DMS53 treated with DMSO at 0.1 percent for 48 hours (cell line): Measurements from ENCODE around the gene GNB1L.

Source experiments
- DNase-seq: peaks from one replicate; lab custom pipeline; 2025; ENCODE audit not compliant: unreplicated experiment; lab: John Stamatoyannopoulos, UW

GNB1L gene

GRCh38 chr22:19765477-19766239 lies 89.0 kb downstream of the GNB1L start:
- no peak for DNase-seq

GRCh38 chr22:19764636-19765476 lies 89.8 kb downstream of the GNB1L start:
- no peak for DNase-seq

GRCh38 chr22:19764299-19764593 lies 90.4 kb downstream of the GNB1L start:
- DNase-seq: no peak

- DNase-seq: no peak
Measured at GRCh38 chr22:19763458-19764298, 91.0 kb downstream of the GNB1L start.

- DNase-seq: no peak
Measured at GRCh38 chr22:19762568-19763457, 91.9 kb downstream of the GNB1L start.

- no peak for DNase-seq
Measured at GRCh38 chr22:19761725-19762567, 92.7 kb downstream of the GNB1L start.

GRCh38 chr22:19760951-19761724 lies 93.5 kb downstream of the GNB1L start:
- no peak for DNase-seq

- DNase-seq: no peak
Measured at GRCh38 chr22:19760058-19760950, 94.4 kb downstream of the GNB1L start, which contains the start of gene TBX1. TSS of gene TBX1 (plus strand) at chr22:19760778. CDS start at chr22:19760844, 66 bp downstream.

- DNase-seq: no peak
Measured at GRCh38 chr22:19759427-19760057, 95.1 kb downstream of the GNB1L start.

- DNase-seq: no peak
Measured at GRCh38 chr22:19758896-19759426, 95.7 kb downstream of the GNB1L start.

- no peak for DNase-seq
Measured at GRCh38 chr22:19757985-19758895, 96.4 kb downstream of the GNB1L start.

- DNase-seq: no peak
Measured at GRCh38 chr22:19757140-19757984, 97.3 kb downstream of the GNB1L start.

- no peak for DNase-seq
Measured at GRCh38 chr22:19756288-19757128, 98.2 kb downstream of the GNB1L start.

- DNase-seq: no peak
Measured at GRCh38 chr22:19755722-19756287, 98.9 kb downstream of the GNB1L start.
